Measurements from ENCODE around the gene IGF2R.

DNA sequence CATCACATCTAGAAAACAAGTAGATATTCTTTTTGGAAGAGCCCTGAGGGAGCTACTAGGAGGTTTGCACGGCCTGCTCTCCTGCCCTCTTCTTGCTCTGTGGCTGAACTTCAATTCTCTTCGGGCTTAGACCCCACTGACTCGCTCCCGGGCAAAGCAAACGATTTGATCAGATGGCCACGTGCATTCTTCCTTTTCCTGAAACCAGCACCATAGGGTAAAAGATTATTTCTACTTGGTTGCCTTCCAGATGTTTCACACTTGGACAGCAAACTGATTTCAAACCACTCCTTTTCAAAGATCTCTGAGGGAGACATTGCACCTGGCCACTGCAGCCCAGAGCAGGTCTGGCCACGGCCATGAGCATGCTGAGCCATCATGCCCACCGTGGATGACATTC lies 152.7 kb downstream of the IGF2R start, which contains the start of gene SLC22A1:
- TF ChIP-seq CTCF (IDR thresholded peaks at IDR 0.05 in 4 of 5, conservative IDR thresholded peaks at IDR 0.05 in 1 of 5) (no peak), POLR2A (IDR thresholded peaks at IDR 0.05) (no peak)

Data from gastrocnemius medialis (tissue), 4 donors.